ENCODE measurements around the gene RAP1A. TPM values are rescaled to one million over a fixed set of nuclear protein-coding genes. Genes with fewer than 3 reads are reported as not detected.

The RAP1A gene
- total RNA-seq, 1 experiment from 2014 or later: 26.7 TPM

DNA sequence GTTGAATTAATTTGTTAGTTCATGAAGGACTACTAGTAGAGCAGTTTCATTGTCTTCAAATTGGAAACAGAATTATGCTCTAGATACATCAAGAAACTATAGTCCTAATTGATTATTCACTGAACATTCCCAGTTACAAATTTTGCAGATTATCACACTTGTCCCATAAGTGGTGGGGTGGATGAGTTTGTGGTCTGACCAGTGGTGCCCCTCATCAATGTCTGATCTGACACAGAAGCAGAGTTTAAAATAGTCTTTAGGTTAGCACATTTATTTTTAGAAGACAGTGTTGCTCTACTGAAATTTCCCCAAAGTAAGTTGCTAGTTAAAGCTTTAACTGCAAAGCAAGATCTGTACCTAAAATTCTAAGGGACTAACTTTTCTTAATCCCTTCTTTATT is 76.7 kb downstream of the RAP1A start:
- Histone ChIP-seq H3K56ac (ENCODE audit: insufficient read length, low read depth, low read length) (no peak overlapping the region), H3T11ph (ENCODE audit: low read length) (no peak overlapping the region)

More for the DNA sequence above, 76.7 kb downstream of the RAP1A start:
- H3K36me3 Mint-ChIP-seq (ENCODE audit: insufficient read depth in 1 of 3, low read depth in 3 of 3): peaks cover 12 to 37% (median 31%) of the 10 kb centered on the region in 3 experiments; a peak in 5 of 7 replicates
- Histone ChIP-seq H3K27ac (ENCODE audit: insufficient read length, low read depth, low read length) (no peak overlapping the region), H2BK20ac (ENCODE audit: low read depth, low read length, poor library complexity, severe bottlenecking) (no peak overlapping the region), H4K91ac (ENCODE audit: insufficient read length, low read depth, low read length) (no peak overlapping the region), H2AFZ (ENCODE audit: low read length) (no peak overlapping the region), H4K5ac (ENCODE audit: insufficient read length, low read depth, low read length) (no peak overlapping the region), H2BK15ac (ENCODE audit: low read depth, low read length) (no peak overlapping the region), H3K79me1 (ENCODE audit: insufficient read depth, low read depth, low read length, poor library complexity, severe bottlenecking) (no peaks in the 10 kb centered on the region), H3K14ac (ENCODE audit: insufficient read depth, low read length) (no peak overlapping the region), H3K4ac (ENCODE audit: low read depth, low read length) (no peak overlapping the region), H3K4me2 (ENCODE audit: insufficient read depth, insufficient read length, low read length) (no peak overlapping the region), H3K23ac (ENCODE audit: insufficient read length, low read depth, low read length) (no peak overlapping the region), H2AK5ac (ENCODE audit: insufficient read length, low read length) (no peak overlapping the region), H3K9me3 (ENCODE audit: control insufficient read depth, low read depth, low read length) (no peaks in the 10 kb centered on the region), H4K20me1 (ENCODE audit: control insufficient read depth, insufficient read depth, insufficient read length) (no peaks in the 10 kb centered on the region), H3K79me2 (ENCODE audit: insufficient read depth, low read length) (no peaks in the 10 kb centered on the region), H4K8ac (replicated peaks; ENCODE audit: insufficient read length, low read depth, low read length) (no peak overlapping the region), H2BK120ac (ENCODE audit: low read depth, low read length, poor library complexity, severe bottlenecking) (no peak overlapping the region), H3K27me3 (ENCODE audit: insufficient read depth, low read length) (no peaks in the 10 kb centered on the region), H3K4me1 (ENCODE audit: insufficient read depth, low read length) (no peaks in the 10 kb centered on the region), H2BK12ac (ENCODE audit: insufficient read length, low read depth, low read length) (no peak overlapping the region), H3K9ac (ENCODE audit: extremely low read depth, insufficient read length, low read length) (no peak overlapping the region), H3K23me2 (ENCODE audit: insufficient read length, low read depth, low read length, poor library complexity, severe bottlenecking) (no peaks in the 10 kb centered on the region), H3K18ac (ENCODE audit: insufficient read length, low read depth, low read length) (no peak overlapping the region), H2BK5ac (ENCODE audit: insufficient read length, low read length) (no peak overlapping the region)
- H3K4me1 Mint-ChIP-seq: no peaks in the 10 kb centered on the region
- no peak overlapping the region for H3K27ac Mint-ChIP-seq
- DNase-seq: no peak
- H3K27me3 Mint-ChIP-seq (ENCODE audit: low read depth): no peaks in the 10 kb centered on the region
- H3K4me3 Mint-ChIP-seq: no peak overlapping the region
- no peak for TF ChIP-seq CTCF (conservative IDR thresholded peaks at IDR 0.05)
- H3K9me3 Mint-ChIP-seq: no peaks in the 10 kb centered on the region
